GM18517 (cell line): ENCODE measurements around the gene BLID.

Experiments used
- ATAC-seq: cut with Tn5 transposase; IDR thresholded peaks from one replicate; pipeline ENCODE4 v1.9.1; 2021; ENCODE audit warnings: mild to moderate bottlenecking, moderate library complexity; ENCODE audit not compliant: unreplicated experiment

BLID gene

GRCh38 chr11:122107045-122107444 lies 9.0 kb downstream of the BLID start:
- no peak for ATAC-seq

- ATAC-seq: no peak
Measured at GRCh38 chr11:122105044-122105758, 10.8 kb downstream of the BLID start.

- ATAC-seq: no peak
Measured at GRCh38 chr11:122104341-122104740, 11.7 kb downstream of the BLID start.

GRCh38 chr11:122103726-122104125 lies 12.3 kb downstream of the BLID start:
- no peak for ATAC-seq

GRCh38 chr11:122103321-122103720 lies 12.7 kb downstream of the BLID start:
- ATAC-seq: no peak

- no peak for ATAC-seq
Measured at GRCh38 chr11:122102426-122102825, 13.6 kb downstream of the BLID start.

- no peak for ATAC-seq
Measured at GRCh38 chr11:122101625-122102291, 14.3 kb downstream of the BLID start.

GRCh38 chr11:122100756-122101080 lies 15.3 kb downstream of the BLID start:
- no peak for ATAC-seq

- ATAC-seq: no peak
Measured at GRCh38 chr11:122100037-122100755, 15.8 kb downstream of the BLID start.

- ATAC-seq: no peak
Measured at GRCh38 chr11:122099374-122100036, 16.5 kb downstream of the BLID start.

- no peak for ATAC-seq
Measured at GRCh38 chr11:122098261-122098980, 17.6 kb downstream of the BLID start.

GRCh38 chr11:122097419-122098001 lies 18.5 kb downstream of the BLID start:
- ATAC-seq: no peak

GRCh38 chr11:122096272-122097112 lies 19.5 kb downstream of the BLID start:
- ATAC-seq: no peak

- no peak for ATAC-seq
Measured at GRCh38 chr11:122095681-122096262, 20.2 kb downstream of the BLID start.

- no peak for ATAC-seq
Measured at GRCh38 chr11:122094836-122095235, 21.2 kb downstream of the BLID start.

GRCh38 chr11:122093731-122094275 lies 22.2 kb downstream of the BLID start:
- ATAC-seq: no peak

- ATAC-seq: no peak
Measured at GRCh38 chr11:122091835-122092234, 24.2 kb downstream of the BLID start.

- ATAC-seq: no peak
Measured at GRCh38 chr11:122089111-122089510, 26.9 kb downstream of the BLID start.

GRCh38 chr11:122085712-122086111 lies 30.3 kb downstream of the BLID start:
- ATAC-seq: no peak
